Measurements from ENCODE around the gene FRAT1. TPM values are rescaled to one million over a fixed set of nuclear protein-coding genes. Genes with fewer than 3 reads are reported as not detected.

Gene FRAT1
- total and polyA plus RNA-seq, 2 of the 13 experiments (the other 11 are each of a cell fraction or from before 2014, with no cell fraction given) = 1.7 to 2.3 TPM

DNA sequence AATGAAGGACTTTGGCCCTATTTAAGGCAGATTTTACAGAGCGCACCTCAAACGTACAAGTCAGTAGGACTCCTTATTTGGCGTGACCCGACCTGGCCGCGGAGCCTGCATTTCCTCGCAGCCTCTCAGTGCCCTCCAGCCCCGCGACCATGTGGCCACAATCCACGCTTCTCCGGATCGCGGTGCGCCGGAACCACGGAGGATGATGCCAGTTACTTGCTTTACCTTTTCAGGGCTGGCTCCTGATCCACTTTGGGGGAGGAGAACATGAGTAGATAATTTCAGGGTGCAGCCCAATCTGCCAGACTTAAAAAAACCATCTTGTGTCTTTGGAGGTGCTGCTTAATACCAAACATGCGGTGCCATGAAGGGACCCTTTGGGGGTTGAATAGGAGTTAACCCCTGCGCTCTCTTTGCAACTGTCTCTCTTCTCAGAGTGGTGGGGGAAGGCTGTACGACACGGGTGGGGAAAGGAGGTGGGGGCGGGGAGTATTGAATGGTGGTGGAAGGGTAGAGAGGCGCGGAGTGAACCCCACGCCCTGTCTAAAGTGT lies 1.5 kb downstream of the FRAT1 start (continued):
- 0 out of 2 replicates have a peak, but pooled peaks have one; percentile 11 for TF ChIP-seq ZNF350 (CRISPR knock-in tag; IDR thresholded peaks at IDR 0.05; ENCODE audit: borderline replicate concordance, low read depth)
- TF ChIP-seq MIXL1 (CRISPR knock-in tag; IDR thresholded peaks at IDR 0.05) = no peak
- TF ChIP-seq, protein P1, sequence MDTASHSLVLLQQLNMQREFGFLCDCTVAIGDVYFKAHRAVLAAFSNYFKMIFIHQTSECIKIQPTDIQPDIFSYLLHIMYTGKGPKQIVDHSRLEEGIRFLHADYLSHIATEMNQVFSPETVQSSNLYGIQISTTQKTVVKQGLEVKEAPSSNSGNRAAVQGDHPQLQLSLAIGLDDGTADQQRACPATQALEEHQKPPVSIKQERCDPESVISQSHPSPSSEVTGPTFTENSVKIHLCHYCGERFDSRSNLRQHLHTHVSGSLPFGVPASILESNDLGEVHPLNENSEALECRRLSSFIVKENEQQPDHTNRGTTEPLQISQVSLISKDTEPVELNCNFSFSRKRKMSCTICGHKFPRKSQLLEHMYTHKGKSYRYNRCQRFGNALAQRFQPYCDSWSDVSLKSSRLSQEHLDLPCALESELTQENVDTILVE (CRISPR knock-in tag; IDR thresholded peaks at IDR 0.05) = no peak
- TF ChIP-seq, protein P2, sequence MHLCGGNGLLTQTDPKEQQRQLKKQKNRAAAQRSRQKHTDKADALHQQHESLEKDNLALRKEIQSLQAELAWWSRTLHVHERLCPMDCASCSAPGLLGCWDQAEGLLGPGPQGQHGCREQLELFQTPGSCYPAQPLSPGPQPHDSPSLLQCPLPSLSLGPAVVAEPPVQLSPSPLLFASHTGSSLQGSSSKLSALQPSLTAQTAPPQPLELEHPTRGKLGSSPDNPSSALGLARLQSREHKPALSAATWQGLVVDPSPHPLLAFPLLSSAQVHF (CRISPR knock-in tag; IDR thresholded peaks at IDR 0.05) = 0 out of 2 replicates have a peak, but pooled peaks have one; percentile 66
- no peak for TF ChIP-seq ZBTB42 (CRISPR knock-in tag; IDR thresholded peaks at IDR 0.05)
- TF ChIP-seq ZNF564 (CRISPR knock-in tag; IDR thresholded peaks at IDR 0.05) = no peak
- no peak; the same call in 1 of the 2 replicates for TF ChIP-seq ZNF703 (CRISPR knock-in tag; IDR thresholded peaks at IDR 0.05; ENCODE audit: borderline replicate concordance)
- TF ChIP-seq ZNF124 (CRISPR knock-in tag; IDR thresholded peaks at IDR 0.05) = no peak
- no peak for TF ChIP-seq SRSF9 (IDR thresholded peaks at IDR 0.05; ENCODE audit: borderline replicate concordance, insufficient read depth, low read depth, low read length, poor library complexity, severe bottlenecking)
- TF ChIP-seq, protein P3, sequence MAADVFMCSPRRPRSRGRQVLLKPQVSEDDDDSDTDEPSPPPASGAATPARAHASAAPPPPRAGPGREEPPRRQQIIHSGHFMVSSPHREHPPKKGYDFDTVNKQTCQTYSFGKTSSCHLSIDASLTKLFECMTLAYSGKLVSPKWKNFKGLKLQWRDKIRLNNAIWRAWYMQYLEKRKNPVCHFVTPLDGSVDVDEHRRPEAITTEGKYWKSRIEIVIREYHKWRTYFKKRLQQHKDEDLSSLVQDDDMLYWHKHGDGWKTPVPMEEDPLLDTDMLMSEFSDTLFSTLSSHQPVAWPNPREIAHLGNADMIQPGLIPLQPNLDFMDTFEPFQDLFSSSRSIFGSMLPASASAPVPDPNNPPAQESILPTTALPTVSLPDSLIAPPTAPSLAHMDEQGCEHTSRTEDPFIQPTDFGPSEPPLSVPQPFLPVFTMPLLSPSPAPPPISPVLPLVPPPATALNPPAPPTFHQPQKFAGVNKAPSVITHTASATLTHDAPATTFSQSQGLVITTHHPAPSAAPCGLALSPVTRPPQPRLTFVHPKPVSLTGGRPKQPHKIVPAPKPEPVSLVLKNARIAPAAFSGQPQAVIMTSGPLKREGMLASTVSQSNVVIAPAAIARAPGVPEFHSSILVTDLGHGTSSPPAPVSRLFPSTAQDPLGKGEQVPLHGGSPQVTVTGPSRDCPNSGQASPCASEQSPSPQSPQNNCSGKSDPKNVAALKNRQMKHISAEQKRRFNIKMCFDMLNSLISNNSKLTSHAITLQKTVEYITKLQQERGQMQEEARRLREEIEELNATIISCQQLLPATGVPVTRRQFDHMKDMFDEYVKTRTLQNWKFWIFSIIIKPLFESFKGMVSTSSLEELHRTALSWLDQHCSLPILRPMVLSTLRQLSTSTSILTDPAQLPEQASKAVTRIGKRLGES (CRISPR knock-in tag; IDR thresholded peaks at IDR 0.05; ENCODE audit: borderline replicate concordance) = no peak
- TF ChIP-seq ZNF776 (CRISPR knock-in tag; IDR thresholded peaks at IDR 0.05) = 0 out of 2 replicates have a peak, but pooled peaks have one; percentile 3
- TF ChIP-seq MZF1 (CRISPR knock-in tag; IDR thresholded peaks at IDR 0.05; ENCODE audit: borderline replicate concordance) = no peak
- no peak for TF ChIP-seq ZNF724P (CRISPR knock-in tag; IDR thresholded peaks at IDR 0.05; ENCODE audit: borderline replicate concordance)
- no peak for TF ChIP-seq SALL2 (CRISPR knock-in tag; IDR thresholded peaks at IDR 0.05)
- TF ChIP-seq, protein P4, sequence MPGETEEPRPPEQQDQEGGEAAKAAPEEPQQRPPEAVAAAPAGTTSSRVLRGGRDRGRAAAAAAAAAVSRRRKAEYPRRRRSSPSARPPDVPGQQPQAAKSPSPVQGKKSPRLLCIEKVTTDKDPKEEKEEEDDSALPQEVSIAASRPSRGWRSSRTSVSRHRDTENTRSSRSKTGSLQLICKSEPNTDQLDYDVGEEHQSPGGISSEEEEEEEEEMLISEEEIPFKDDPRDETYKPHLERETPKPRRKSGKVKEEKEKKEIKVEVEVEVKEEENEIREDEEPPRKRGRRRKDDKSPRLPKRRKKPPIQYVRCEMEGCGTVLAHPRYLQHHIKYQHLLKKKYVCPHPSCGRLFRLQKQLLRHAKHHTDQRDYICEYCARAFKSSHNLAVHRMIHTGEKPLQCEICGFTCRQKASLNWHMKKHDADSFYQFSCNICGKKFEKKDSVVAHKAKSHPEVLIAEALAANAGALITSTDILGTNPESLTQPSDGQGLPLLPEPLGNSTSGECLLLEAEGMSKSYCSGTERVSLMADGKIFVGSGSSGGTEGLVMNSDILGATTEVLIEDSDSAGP (CRISPR knock-in tag; IDR thresholded peaks at IDR 0.05; ENCODE audit: borderline replicate concordance) = peak; percentile 45; the same call in 1 of the 2 replicates
- TF ChIP-seq SMARCE1 (IDR thresholded peaks at IDR 0.05; ENCODE audit: borderline replicate concordance) = no peak
- no peak for TF ChIP-seq SAFB2 (CRISPR knock-in tag; IDR thresholded peaks at IDR 0.05; ENCODE audit: borderline replicate concordance, low read depth)
- TF ChIP-seq SNAI1 (CRISPR knock-in tag; IDR thresholded peaks at IDR 0.05; ENCODE audit: borderline replicate concordance) = no peak
- TF ChIP-seq ZNF225 (CRISPR knock-in tag; IDR thresholded peaks at IDR 0.05) = no peak
- no peak for TF ChIP-seq ZNF33A (CRISPR knock-in tag; IDR thresholded peaks at IDR 0.05; ENCODE audit: borderline replicate concordance)

All from HepG2 (cell line).